Mesothelial cell of epicardium (in vitro differentiated cells): ENCODE measurements around the gene FBXO44. TPM values are rescaled to one million over a fixed set of nuclear protein-coding genes. Genes with fewer than 3 reads are reported as not detected.

Experiments used
- DNase-seq, 2 experiments: peaks; one replicate each; pipeline ENCODE4 v3.0.0; 2021; ENCODE audit warnings: low spot score in 2 of 2; ENCODE audit not compliant: unreplicated experiment in 2 of 2
- H3K27ac Mint-ChIP-seq: 2 replicates; pipeline ENCODE4 v1.8.0; 2021; ENCODE audit warnings: mixed read lengths
- H3K27me3 Mint-ChIP-seq: 2 replicates; pipeline ENCODE4 v1.8.0; 2021; ENCODE audit warnings: low read depth, mixed read lengths
- H3K36me3 Mint-ChIP-seq: 2 replicates; pipeline ENCODE4 v1.8.0; 2021; ENCODE audit warnings: mixed read lengths
- H3K4me1 Mint-ChIP-seq: 2 replicates; pipeline ENCODE4 v1.8.0; 2021; ENCODE audit warnings: mixed read lengths
- H3K4me3 Mint-ChIP-seq: 2 replicates; pipeline ENCODE4 v1.8.0; 2021; ENCODE audit warnings: mild to moderate bottlenecking, moderate library complexity, mixed read lengths
- H3K9me3 Mint-ChIP-seq: 2 replicates; pipeline ENCODE4 v1.8.0; 2021; ENCODE audit warnings: mixed read lengths
- total RNA-seq: library from RNA; stranded (reverse); gene quantifications from 3 replicates; pipeline ENCODE4 v1.2.1, GENCODE V29; 2021
- TF ChIP-seq, protein P1 (sequence below): fragments of 200-600 bp; sonication (generic); IDR thresholded peaks from one replicate; pipeline ENCODE4 v1.5.0; 2021; ENCODE audit warnings: antibody characterized with exemption; ENCODE audit not compliant: unreplicated experiment

The FBXO44 gene
- total RNA-seq, 1 donor from 2014 or later = 39.4 TPM

DNA sequence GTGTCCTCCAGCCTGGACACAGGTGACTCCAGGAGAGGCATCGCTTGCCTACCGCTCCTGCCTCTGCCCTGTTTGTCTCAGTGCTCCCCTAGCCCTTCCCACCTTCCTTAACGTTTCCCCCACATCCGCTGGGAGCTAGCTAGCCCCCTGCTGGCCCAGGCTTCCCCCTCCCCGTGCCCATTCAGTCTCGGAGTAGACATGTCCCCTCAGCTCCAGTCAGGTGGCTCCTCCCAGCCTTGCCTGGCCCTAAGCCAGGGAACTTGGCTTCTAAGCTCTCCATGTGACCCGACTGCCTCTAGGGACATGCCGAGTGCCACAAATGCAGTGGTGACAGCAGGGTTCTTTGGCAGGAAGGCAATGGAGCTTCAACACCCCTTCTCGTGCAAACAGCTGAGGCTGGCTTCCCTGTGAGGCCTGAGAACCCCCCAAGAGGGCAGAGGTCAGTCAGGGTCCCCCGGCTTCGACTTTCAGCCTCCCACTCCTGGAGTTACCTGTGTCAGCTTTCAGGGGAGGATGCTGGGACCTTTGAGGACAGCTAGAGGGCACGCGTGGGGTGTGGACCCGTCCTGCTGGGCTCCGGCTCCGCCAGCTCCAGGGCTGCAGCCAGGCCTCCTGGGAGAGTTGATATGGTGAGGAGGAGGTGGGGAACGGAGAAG, 53.1 kb downstream of the FBXO44 start:
- peaks cover 4% of the 10 kb centered on the region for H3K4me1 Mint-ChIP-seq
- TF ChIP-seq, protein P1, sequence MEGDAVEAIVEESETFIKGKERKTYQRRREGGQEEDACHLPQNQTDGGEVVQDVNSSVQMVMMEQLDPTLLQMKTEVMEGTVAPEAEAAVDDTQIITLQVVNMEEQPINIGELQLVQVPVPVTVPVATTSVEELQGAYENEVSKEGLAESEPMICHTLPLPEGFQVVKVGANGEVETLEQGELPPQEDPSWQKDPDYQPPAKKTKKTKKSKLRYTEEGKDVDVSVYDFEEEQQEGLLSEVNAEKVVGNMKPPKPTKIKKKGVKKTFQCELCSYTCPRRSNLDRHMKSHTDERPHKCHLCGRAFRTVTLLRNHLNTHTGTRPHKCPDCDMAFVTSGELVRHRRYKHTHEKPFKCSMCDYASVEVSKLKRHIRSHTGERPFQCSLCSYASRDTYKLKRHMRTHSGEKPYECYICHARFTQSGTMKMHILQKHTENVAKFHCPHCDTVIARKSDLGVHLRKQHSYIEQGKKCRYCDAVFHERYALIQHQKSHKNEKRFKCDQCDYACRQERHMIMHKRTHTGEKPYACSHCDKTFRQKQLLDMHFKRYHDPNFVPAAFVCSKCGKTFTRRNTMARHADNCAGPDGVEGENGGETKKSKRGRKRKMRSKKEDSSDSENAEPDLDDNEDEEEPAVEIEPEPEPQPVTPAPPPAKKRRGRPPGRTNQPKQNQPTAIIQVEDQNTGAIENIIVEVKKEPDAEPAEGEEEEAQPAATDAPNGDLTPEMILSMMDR = no peak
- no peak for DNase-seq
- H3K4me3 Mint-ChIP-seq = no peak overlapping the region
- H3K9me3 Mint-ChIP-seq = no peaks in the 10 kb centered on the region
- no peak overlapping the region for H3K27ac Mint-ChIP-seq
- H3K36me3 Mint-ChIP-seq = no peaks in the 10 kb centered on the region
- H3K27me3 Mint-ChIP-seq = peaks cover 10% of the 10 kb centered on the region

DNA sequence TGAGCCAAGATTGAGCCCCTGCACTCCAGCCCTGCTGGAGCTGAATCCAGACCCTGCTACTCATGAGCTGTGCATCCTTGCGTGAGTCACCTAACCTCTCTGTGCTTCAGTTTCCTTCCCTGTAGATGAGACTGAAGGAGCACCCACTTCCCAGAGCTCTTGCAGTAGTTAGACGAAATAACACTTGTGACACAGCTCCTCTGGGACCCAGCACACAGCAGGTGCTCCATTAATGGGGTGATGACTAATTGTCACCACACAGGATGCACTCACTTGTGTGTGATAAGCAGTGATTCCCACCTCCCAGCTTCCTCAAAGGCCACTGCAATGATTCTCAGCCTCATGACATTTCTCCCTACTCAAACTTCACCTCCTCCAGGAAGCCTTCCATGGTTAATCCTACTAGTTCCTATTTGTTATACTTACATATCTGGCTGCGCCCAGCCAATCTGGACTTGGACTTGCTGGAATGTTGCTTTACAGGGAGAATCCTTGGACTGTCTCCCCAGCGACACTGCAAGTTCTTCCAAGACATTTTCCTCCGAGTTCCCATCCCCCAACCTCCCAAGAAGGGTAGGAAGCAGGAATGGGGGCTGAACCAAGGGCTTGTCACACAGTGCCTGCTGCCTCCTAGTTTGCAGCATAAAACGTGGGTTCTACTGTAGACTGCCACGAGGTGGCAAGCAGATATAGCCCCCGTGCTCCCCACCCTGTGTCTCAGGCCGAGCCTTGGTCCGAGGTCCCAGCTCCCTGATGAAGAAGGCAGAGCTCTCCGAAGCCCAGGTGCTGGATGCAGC, 54.1 kb downstream of the FBXO44 start:
- Mint-ChIP-seq H3K36me3 (no peaks in the 10 kb centered on the region), H3K27ac (no peak overlapping the region), H3K4me1 (peaks cover 4% of the 10 kb centered on the region), H3K27me3 (peaks cover 6% of the 10 kb centered on the region), H3K4me3 (no peak overlapping the region), H3K9me3 (no peaks in the 10 kb centered on the region)
- TF ChIP-seq, protein P1 = no peak
- DNase-seq = no peak

DNA sequence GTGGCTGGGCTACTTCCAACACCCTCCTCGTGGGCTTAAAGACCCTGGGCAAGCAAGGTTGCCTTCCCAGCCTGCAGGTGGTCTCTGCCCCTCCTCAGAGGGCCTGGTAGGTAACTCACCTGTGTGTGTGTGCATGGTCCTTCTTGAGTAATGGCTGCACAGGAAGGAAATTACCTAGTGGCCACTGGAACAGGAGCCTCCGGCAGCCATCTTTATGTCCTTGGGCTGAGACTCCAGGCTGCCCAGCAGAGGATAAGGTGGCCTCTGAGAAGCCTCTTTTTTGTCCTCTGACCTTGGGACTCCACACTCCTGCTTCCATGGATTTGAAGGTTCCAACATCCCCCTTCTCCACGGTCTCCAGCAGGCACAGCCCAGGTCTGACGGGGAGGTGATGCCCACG, 56.8 kb downstream of the FBXO44 start:
- Mint-ChIP-seq H3K4me1 (peaks cover 4% of the 10 kb centered on the region), H3K27me3 (no peaks in the 10 kb centered on the region), H3K27ac (no peak overlapping the region), H3K4me3 (no peak overlapping the region), H3K9me3 (no peaks in the 10 kb centered on the region), H3K36me3 (no peaks in the 10 kb centered on the region)
- DNase-seq = no peak
- TF ChIP-seq, protein P1 = no peak

DNA sequence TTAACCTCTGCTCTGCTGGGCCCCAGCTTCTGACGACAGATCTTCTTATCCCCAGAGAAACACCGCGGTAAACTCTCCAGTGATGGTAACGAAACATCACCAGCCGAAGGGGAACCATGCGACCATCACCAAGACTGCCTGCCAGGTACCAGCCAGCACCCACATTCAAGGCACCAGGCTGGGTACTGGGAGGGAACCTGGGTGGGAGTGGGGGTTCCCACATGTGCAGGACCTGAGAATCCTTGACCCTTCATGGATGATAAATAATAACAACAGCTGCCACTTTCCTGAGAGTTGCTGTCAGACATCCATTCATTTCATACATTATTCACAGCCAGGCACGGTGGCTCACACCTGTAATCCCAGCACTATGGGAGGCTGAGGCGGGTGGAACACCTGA, 57.6 kb downstream of the FBXO44 start:
- TF ChIP-seq, protein P1 = no peak
- Mint-ChIP-seq H3K27me3 (no peaks in the 10 kb centered on the region), H3K4me3 (no peak overlapping the region)

More for the DNA sequence above, 57.6 kb downstream of the FBXO44 start:
- no peak for DNase-seq
- peaks cover 4% of the 10 kb centered on the region for H3K4me1 Mint-ChIP-seq
- H3K27ac Mint-ChIP-seq = no peak overlapping the region
- no peaks in the 10 kb centered on the region for H3K36me3 Mint-ChIP-seq
- no peaks in the 10 kb centered on the region for H3K9me3 Mint-ChIP-seq

Other genes with a start within 250 kb of the FBXO44 start
- 1.5 to 2.3 TPM (median 2.2 TPM) in 3 replicates for gene DISP3, start 175.7 kb upstream of the FBXO44 start, total RNA-seq
- gene FBXO2, start 448 bp upstream of the FBXO44 start, total RNA-seq = 2.6 to 3.3 TPM (median 3.1 TPM) in 3 replicates
- 4.7 to 5.4 TPM (median 4.9 TPM) in 3 replicates for gene FBXO6, start 9.3 kb downstream of the FBXO44 start, total RNA-seq
- 53.0 to 56.3 TPM (median 56.0 TPM) in 3 replicates for gene MAD2L2, start 26.3 kb downstream of the FBXO44 start, total RNA-seq
- gene DRAXIN, start 36.8 kb downstream of the FBXO44 start, total RNA-seq = 1.1 to 1.4 TPM (median 1.4 TPM) in 3 replicates
- 25.8 to 29.4 TPM (median 29.0 TPM) in 3 replicates for gene AGTRAP, start 81.3 kb downstream of the FBXO44 start, total RNA-seq
- gene C1orf167, start 107.3 kb downstream of the FBXO44 start, total RNA-seq = 0.18 to 0.20 TPM in 2 of 3 replicates, not detected in the other
- 37.7 to 39.6 TPM (median 39.2 TPM) in 3 replicates for gene MTHFR, start 151.1 kb downstream of the FBXO44 start, total RNA-seq
- 28.1 to 30.3 TPM (median 29.1 TPM) in 3 replicates for gene CLCN6, start 151.3 kb downstream of the FBXO44 start, total RNA-seq
- not detected in 3 replicates for gene NPPA, start 192.9 kb downstream of the FBXO44 start, total RNA-seq
- gene NPPB, start 204.1 kb downstream of the FBXO44 start, total RNA-seq = 1.3 to 2.5 TPM (median 2.3 TPM) in 3 replicates